A549 (cell line): ENCODE data around the gene DDX60. TPM values are rescaled to one million over a fixed set of nuclear protein-coding genes. Genes with fewer than 3 reads are reported as not detected.

ENCODE experiments used
- ATAC-seq, 2 experiments: fragments of 200-7000 bp in 1 of 2; fragments of >200 bp in 1 of 2; cut with Nextera tagmentation in 1 of 2; cut with Tn5 transposase in 1 of 2; 3 replicates each; pipeline versions ENCODE4 v1.8.0 to v1.9.1; 2018 to 2020; ENCODE audit warnings: mild to moderate bottlenecking in 1 of 2, moderate library complexity in 1 of 2
- CTCF ChIA-PET: fragments of 300-600 bp; sonication (Branson Sonifier 250); formaldehyde crosslinking; extraction: SDS; loops from one replicate; lab custom pipeline; 2021; ENCODE audit warnings: antibody characterized with exemption, inconsistent platforms; lab: Yijun Ruan, JAX
- POLR2A ChIA-PET: fragments of 350-600 bp; formaldehyde crosslinking; extraction: SDS; loops from one replicate; lab custom pipeline; 2021; ENCODE audit warnings: antibody characterized with exemption, inconsistent platforms; lab: Yijun Ruan, JAX
- DNase-seq, 2 experiments: peaks; one replicate each; pipeline versions ENCODE4 v3.0.0 to v3.0.0-alpha.2; 2011 to 2016; ENCODE audit warnings: low read depth in 1 of 2, low spot score in 1 of 2
- FAIRE-seq: peaks from 2 replicates; lab custom pipeline; 2011; peaks lifted over from hg19 to GRCh38; lab: Jason Lieb, UNC
- H3K27ac ChIP-seq, 2 experiments: fragments of >200 bp; sonication (Bioruptor Twin); formaldehyde crosslinking; 3 replicates each; pipeline ENCODE4 v1.5.1; 2016 to 2017
- H3K4me1 ChIP-seq: fragments of >200 bp; sonication (Bioruptor Twin); formaldehyde crosslinking; 3 replicates; pipeline ENCODE4 v1.6.1; 2016
- H3K4me2 ChIP-seq: fragments of >200 bp; sonication (Bioruptor Twin); formaldehyde crosslinking; 3 replicates; pipeline ENCODE4 v1.6.1; 2016
- H3K4me3 ChIP-seq: fragments of >200 bp; sonication (Bioruptor Twin); formaldehyde crosslinking; 3 replicates; pipeline ENCODE4 v1.5.1; 2016
- H3K9me3 ChIP-seq: fragments of >200 bp; sonication (Bioruptor Twin); formaldehyde crosslinking; 3 replicates; pipeline ENCODE4 v1.6.1; 2016
- FOXS1 ChIP-seq: fragments of 250-450 bp; sonication (Bioruptor Pico); IDR thresholded peaks from 2 replicates; pipeline ENCODE4 v1.5.0; 2020; ENCODE audit warnings: mild to moderate bottlenecking, moderate library complexity
- GATA3 ChIP-seq: IDR thresholded peaks from 2 replicates; pipeline ENCODE4 v1.6.1; 2012; ENCODE audit warnings: borderline replicate concordance
- HEYL ChIP-seq: fragments of 250-450 bp; sonication (Bioruptor Pico); IDR thresholded peaks from 2 replicates; pipeline ENCODE4 v1.8.0; 2021; ENCODE audit warnings: mild to moderate bottlenecking, moderate library complexity
- HOXB5 ChIP-seq: fragments of 250-450 bp; sonication (Bioruptor Pico); IDR thresholded peaks from 2 replicates; pipeline ENCODE4 v1.5.0; 2020; ENCODE audit warnings: mild to moderate bottlenecking, moderate library complexity
- JUN ChIP-seq, 2 experiments: fragments of >200 bp; sonication (Bioruptor Twin); formaldehyde crosslinking; IDR thresholded peaks; 2 replicates in 1 of 2; 3 replicates in 1 of 2; pipeline ENCODE4 v1.6.1; 2016 to 2017
- MAZ ChIP-seq: fragments of 150-350 bp; IDR thresholded peaks from 2 replicates; pipeline ENCODE4 v1.6.1; 2014; ENCODE audit warnings: antibody characterized with exemption, low read depth, low read length, borderline replicate concordance
- MYC ChIP-seq: IDR thresholded peaks from 2 replicates; pipeline ENCODE4 v1.6.1; 2012; ENCODE audit warnings: mild to moderate bottlenecking, inconsistent platforms, low read length, improper control_type of control experiment, borderline replicate concordance
- NFE2L2 ChIP-seq: fragments of 150-350 bp; conservative IDR thresholded peaks from 2 replicates; pipeline ENCODE4 v1.6.1; 2014; ENCODE audit warnings: low read length
- NR3C1 ChIP-seq: fragments of >200 bp; sonication (Bioruptor Twin); formaldehyde crosslinking; IDR thresholded peaks from 3 replicates; pipeline ENCODE4 v1.6.1; 2017
- POLR2AphosphoS2 ChIP-seq: conservative IDR thresholded peaks from 2 replicates; pipeline ENCODE4 v1.6.1; 2012; ENCODE audit warnings: low read length, improper control_type of control experiment, inconsistent platforms
- RAD21 ChIP-seq, 2 experiments: fragments of >200 bp in 1 of 2; sonication (Bioruptor Twin) in 1 of 2; formaldehyde crosslinking in 1 of 2; IDR thresholded peaks in 1 of 2; conservative IDR thresholded peaks in 1 of 2; 2 replicates in 1 of 2; 3 replicates in 1 of 2; pipeline ENCODE4 v1.6.1; 2012 to 2018; ENCODE audit warnings: inconsistent platforms in 1 of 2
- RNF2 ChIP-seq: fragments of 200-600 bp; sonication (generic); IDR thresholded peaks from 2 replicates; pipeline ENCODE4 v1.6.1; 2016; ENCODE audit warnings: low read depth, mild to moderate bottlenecking, antibody characterized with exemption, moderate library complexity, borderline replicate concordance
- SREBF2 ChIP-seq: fragments of 450-650 bp; IDR thresholded peaks from 2 replicates; pipeline ENCODE4 v1.6.1; 2014; ENCODE audit warnings: mild to moderate bottlenecking, moderate library complexity
- TFCP2L1 ChIP-seq: fragments of 250-450 bp; sonication (Bioruptor Pico); IDR thresholded peaks from 2 replicates; pipeline ENCODE4 v1.5.0; 2021; ENCODE audit warnings: mild to moderate bottlenecking
- TP53 ChIP-seq: fragments of 250-450 bp; sonication (Bioruptor Pico); IDR thresholded peaks from 2 replicates; pipeline ENCODE4 v1.5.0; 2021; ENCODE audit warnings: mild to moderate bottlenecking, moderate library complexity
- ZNF302 ChIP-seq: fragments of 250-450 bp; sonication (Bioruptor Pico); IDR thresholded peaks from 2 replicates; pipeline ENCODE4 v1.9.0; 2021; ENCODE audit warnings: inconsistent platforms, mild to moderate bottlenecking, moderate library complexity
- WGBS: methylation state at CpG from one replicate; pipeline ENCODE4 v1.1.6; 2017; ENCODE audit errors: missing lambda C conversion rate; 5-methylcytosine and 5-hydroxymethylcytosine counted together
- polyA plus RNA-seq, 4 experiments: library from polyadenylated mRNA; depleted of rRNA in 3 of 4; stranded (reverse); fragments of >200 nt; fragmentation: RNase III in 1 of 4; extraction: RNeasy Plus Mini Kit Qiagen cat#74134 plus additional on column Dnase treatment in 1 of 4; gene quantifications; 2 replicates in 3 of 4; 3 replicates in 1 of 4; pipeline ENCODE4 v1.2.3, GENCODE V29; 2011 to 2017
- TF ChIP-seq, protein P1 (sequence below): IDR thresholded peaks from 2 replicates; pipeline ENCODE4 v1.6.1; 2012
- TF ChIP-seq, protein P2 (sequence below): fragments of 150-350 bp; IDR thresholded peaks from 2 replicates; pipeline ENCODE4 v1.6.1; 2014; ENCODE audit warnings: low read depth, mild to moderate bottlenecking, low read length
- TF ChIP-seq, protein P3 (sequence below): fragments of 250-450 bp; sonication (Bioruptor Pico); IDR thresholded peaks from 2 replicates; pipeline ENCODE4 v1.5.0; 2021; ENCODE audit warnings: mild to moderate bottlenecking, moderate library complexity, borderline replicate concordance
- TF ChIP-seq, protein P4 (sequence below): fragments of >200 bp; sonication (Bioruptor Twin); formaldehyde crosslinking; IDR thresholded peaks from 3 replicates; pipeline ENCODE4 v1.6.1; 2016
- TF ChIP-seq, protein P5 (sequence below): fragments of 200-600 bp; sonication (generic); IDR thresholded peaks from 2 replicates; pipeline ENCODE4 v1.6.1; 2016; ENCODE audit warnings: antibody characterized with exemption, mild to moderate bottlenecking, moderate library complexity

Gene DDX60
- polyA plus RNA-seq, 2 of the 4 experiments (the other 2 are of a cell fraction), result 1.6 to 4.4 TPM

DNA sequence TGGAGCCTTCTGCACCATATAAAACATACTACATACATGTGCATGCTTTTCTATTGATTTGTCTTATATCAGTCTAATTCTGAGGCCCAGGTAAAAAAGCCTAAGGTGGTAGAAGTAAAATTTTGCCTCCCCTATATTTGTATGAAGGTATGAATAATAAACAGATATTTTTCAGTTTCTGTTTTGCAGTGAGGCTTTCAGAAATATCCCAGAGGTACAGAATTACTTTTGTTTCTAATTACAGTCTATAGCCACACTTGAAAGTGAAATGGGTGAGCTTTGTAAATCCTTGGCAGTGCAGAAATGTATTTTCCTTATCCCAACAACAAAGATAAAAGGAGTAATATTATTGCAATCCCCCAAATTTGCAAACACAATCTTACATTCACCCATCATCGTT is 59.5 kb downstream of the DDX60 start:
- 52% methylated on average over 1 of the region's 1 CpG for WGBS
- ChIA-PET POLR2A (no interaction called here), CTCF (no interaction called here)
- ATAC-seq, result no peak
- H3K27ac ChIP-seq, result no peak overlapping the region
- H3K4me2 ChIP-seq, result no peak overlapping the region
- DNase-seq, result no peak
- no peak overlapping the region for H3K4me3 ChIP-seq
- no peak for FAIRE-seq
- H3K4me1 ChIP-seq, result no peaks in the 10 kb centered on the region
- no peak for TF ChIP-seq MAZ
- TF ChIP-seq, protein P1, sequence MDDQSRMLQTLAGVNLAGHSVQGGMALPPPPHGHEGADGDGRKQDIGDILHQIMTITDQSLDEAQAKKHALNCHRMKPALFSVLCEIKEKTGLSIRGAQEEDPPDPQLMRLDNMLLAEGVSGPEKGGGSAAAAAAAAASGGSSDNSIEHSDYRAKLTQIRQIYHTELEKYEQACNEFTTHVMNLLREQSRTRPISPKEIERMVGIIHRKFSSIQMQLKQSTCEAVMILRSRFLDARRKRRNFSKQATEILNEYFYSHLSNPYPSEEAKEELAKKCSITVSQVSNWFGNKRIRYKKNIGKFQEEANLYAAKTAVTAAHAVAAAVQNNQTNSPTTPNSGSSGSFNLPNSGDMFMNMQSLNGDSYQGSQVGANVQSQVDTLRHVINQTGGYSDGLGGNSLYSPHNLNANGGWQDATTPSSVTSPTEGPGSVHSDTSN, result no peak
- no peak for TF ChIP-seq ZNF302 (CRISPR knock-in tag)
- TF ChIP-seq TP53 (CRISPR knock-in tag), result no peak
- no peak for TF ChIP-seq RNF2
- no peak for TF ChIP-seq POLR2AphosphoS2
- TF ChIP-seq, protein P2, sequence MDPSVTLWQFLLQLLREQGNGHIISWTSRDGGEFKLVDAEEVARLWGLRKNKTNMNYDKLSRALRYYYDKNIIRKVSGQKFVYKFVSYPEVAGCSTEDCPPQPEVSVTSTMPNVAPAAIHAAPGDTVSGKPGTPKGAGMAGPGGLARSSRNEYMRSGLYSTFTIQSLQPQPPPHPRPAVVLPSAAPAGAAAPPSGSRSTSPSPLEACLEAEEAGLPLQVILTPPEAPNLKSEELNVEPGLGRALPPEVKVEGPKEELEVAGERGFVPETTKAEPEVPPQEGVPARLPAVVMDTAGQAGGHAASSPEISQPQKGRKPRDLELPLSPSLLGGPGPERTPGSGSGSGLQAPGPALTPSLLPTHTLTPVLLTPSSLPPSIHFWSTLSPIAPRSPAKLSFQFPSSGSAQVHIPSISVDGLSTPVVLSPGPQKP, result no peak
- no peak for TF ChIP-seq SREBF2
- no peak for TF ChIP-seq NR3C1
- TF ChIP-seq JUN (IDR thresholded peaks at IDR 0.05), result no peak
- no peaks in the 10 kb centered on the region for H3K9me3 ChIP-seq

DNA sequence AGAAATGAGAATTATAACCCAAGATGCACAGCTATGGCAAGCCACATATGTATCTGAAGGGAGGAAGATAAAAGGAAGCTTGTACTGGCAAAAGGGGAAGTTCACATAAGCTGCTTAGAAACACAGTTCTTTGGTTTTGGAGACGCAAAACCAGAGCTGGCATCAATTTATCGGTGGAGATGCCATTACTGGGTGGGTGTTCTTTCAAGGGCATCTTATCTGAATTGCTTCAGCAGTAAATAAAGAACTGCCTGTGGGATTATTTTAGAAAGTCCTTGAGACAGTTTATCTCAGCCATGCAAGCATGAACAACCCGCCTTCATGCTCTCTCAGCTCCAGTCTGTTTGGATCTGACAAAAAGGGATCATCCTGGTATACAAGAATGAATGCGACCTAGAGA is 60.8 kb downstream of the DDX60 start:
- 94% methylated on average over 4 of the region's 4 CpGs for WGBS
- Histone ChIP-seq H3K4me2 (no peak overlapping the region), H3K4me3 (no peak overlapping the region), H3K27ac (no peak overlapping the region), H3K4me1 (no peaks in the 10 kb centered on the region), H3K9me3 (no peaks in the 10 kb centered on the region)
- no peak for ATAC-seq
- TF ChIP-seq, protein P3, sequence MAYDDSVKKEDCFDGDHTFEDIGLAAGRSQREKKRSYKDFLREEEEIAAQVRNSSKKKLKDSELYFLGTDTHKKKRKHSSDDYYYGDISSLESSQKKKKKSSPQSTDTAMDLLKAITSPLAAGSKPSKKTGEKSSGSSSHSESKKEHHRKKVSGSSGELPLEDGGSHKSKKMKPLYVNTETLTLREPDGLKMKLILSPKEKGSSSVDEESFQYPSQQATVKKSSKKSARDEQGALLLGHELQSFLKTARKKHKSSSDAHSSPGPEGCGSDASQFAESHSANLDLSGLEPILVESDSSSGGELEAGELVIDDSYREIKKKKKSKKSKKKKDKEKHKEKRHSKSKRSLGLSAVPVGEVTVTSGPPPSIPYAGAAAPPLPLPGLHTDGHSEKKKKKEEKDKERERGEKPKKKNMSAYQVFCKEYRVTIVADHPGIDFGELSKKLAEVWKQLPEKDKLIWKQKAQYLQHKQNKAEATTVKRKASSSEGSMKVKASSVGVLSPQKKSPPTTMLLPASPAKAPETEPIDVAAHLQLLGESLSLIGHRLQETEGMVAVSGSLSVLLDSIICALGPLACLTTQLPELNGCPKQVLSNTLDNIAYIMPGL (CRISPR knock-in tag), result no peak
- TF ChIP-seq NFE2L2 (no peak), HEYL (CRISPR knock-in tag) (no peak), RNF2 (no peak), HOXB5 (CRISPR knock-in tag) (no peak), RAD21 (conservative IDR thresholded peaks at IDR 0.05 in 1 of 2, IDR thresholded peaks at IDR 0.05 in 1 of 2) (no peak), JUN (IDR thresholded peaks at IDR 0.05) (no peak), TFCP2L1 (CRISPR knock-in tag) (no peak), GATA3 (no peak), MAZ (no peak), TP53 (CRISPR knock-in tag) (no peak), FOXS1 (CRISPR knock-in tag) (no peak), MYC (no peak)
- TF ChIP-seq, protein P4, sequence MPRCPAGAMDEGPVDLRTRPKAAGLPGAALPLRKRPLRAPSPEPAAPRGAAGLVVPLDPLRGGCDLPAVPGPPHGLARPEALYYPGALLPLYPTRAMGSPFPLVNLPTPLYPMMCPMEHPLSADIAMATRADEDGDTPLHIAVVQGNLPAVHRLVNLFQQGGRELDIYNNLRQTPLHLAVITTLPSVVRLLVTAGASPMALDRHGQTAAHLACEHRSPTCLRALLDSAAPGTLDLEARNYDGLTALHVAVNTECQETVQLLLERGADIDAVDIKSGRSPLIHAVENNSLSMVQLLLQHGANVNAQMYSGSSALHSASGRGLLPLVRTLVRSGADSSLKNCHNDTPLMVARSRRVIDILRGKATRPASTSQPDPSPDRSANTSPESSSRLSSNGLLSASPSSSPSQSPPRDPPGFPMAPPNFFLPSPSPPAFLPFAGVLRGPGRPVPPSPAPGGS, result no peak
- TF ChIP-seq, protein P5, sequence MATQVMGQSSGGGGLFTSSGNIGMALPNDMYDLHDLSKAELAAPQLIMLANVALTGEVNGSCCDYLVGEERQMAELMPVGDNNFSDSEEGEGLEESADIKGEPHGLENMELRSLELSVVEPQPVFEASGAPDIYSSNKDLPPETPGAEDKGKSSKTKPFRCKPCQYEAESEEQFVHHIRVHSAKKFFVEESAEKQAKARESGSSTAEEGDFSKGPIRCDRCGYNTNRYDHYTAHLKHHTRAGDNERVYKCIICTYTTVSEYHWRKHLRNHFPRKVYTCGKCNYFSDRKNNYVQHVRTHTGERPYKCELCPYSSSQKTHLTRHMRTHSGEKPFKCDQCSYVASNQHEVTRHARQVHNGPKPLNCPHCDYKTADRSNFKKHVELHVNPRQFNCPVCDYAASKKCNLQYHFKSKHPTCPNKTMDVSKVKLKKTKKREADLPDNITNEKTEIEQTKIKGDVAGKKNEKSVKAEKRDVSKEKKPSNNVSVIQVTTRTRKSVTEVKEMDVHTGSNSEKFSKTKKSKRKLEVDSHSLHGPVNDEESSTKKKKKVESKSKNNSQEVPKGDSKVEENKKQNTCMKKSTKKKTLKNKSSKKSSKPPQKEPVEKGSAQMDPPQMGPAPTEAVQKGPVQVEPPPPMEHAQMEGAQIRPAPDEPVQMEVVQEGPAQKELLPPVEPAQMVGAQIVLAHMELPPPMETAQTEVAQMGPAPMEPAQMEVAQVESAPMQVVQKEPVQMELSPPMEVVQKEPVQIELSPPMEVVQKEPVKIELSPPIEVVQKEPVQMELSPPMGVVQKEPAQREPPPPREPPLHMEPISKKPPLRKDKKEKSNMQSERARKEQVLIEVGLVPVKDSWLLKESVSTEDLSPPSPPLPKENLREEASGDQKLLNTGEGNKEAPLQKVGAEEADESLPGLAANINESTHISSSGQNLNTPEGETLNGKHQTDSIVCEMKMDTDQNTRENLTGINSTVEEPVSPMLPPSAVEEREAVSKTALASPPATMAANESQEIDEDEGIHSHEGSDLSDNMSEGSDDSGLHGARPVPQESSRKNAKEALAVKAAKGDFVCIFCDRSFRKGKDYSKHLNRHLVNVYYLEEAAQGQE, result no peak
- ChIA-PET POLR2A (no interaction called here), CTCF (no interaction called here)
- DNase-seq, result no peak
- FAIRE-seq, result no peak
